ENCODE results near the gene HINT2. TPM values are rescaled to one million over a fixed set of nuclear protein-coding genes. Genes with fewer than 3 reads are reported as not detected.

HINT2 gene
- total RNA-seq, 8 experiments from 2014 or later: 30.5 to 62.8 (median 42.9) TPM

DNA sequence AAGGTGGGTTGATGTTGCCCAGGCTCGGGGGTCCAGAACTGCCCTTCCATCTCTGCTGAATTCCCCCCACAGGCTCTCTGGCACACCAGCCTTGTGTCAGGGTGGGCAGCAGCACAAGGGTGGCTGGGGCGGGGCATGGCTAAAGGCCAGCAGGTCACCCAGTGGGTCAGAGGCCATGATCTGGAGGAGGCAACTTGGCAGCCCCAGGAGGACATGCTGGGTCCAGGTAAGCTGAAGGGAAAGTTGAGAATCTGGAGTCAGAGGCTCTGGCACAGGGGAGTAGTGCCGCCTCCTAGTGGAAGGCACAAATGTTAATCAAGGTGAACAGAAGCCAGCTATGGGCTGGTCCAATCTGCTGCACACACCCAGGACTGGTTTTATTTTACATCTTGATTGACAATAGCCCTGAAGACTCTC is 20.4 kb upstream of the HINT2 start:
- Histone ChIP-seq H3K27ac (no peak overlapping the region), H3K4me1 (replicated peaks in 1 of 2) (peaks cover 9 to 10% of the 10 kb centered on the region in 2 donors), H3K4me3 (no peak overlapping the region)
- ATAC-seq (replicated peaks in 6 of 8): peak in 3 of 8 experiments; percentile 76 to 98 (median 93)
- 80% methylated on average over 1 to 2 of the region's 3 CpGs; no CpG with 5 or more reads in 8 of the 10 experiments for WGBS, 10 experiments
- in situ Hi-C loops (cut with MboI; ENCODE audit: low pct_unique_long_range_greater_than_20kb in 2 of 9, low sequenced_read_pairs in 9 of 9, unreplicated experiment in 9 of 9): no loop called here

DNA sequence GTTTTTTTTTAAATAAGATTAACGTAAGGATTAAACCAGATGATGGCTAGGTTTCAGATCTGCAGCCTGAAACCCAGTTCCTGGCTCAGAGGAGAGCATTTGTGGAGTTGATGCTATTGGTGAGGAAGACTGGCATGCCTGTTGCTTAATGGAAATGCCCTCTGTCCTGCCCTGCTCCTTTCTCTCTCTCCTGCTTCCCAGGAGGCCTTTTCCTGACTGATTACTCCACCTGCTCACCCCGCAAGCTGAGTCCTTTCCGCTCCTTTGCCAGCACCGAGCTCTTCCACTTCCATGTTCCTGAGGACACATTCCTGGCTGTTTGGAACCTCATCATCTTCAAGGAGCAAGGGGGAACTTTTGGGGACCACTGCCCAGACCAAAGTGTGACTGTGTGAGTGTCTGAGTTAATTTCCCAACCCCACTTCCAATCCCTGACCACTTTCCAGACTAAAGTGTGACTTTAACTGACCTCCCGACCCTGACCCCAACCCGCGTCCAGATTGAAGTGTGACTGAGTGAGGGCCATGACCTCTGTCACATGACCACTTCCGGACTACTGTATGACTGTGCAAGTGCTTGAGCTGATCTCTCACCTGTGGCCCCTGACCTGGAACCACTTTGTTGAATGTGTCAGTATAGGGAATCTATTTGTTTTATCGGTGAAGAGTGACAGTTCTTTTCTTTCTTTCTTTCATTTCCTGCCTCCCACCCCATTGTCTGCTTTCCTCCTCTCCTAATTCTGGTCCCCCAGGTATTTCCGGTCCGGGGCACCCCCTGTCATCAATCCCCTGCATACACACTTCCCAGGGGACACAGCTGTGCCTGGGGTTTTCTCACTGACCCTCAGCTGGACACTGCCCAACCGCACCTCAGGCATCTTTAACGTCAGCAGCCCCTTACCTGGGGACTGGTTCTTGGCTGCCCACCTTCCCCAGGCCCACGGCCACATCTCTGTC is 19.7 kb upstream of the HINT2 start:
- 45 to 100% (median 83%) methylated on average over 1 to 9 of the region's 14 CpGs; no CpG with 5 or more reads in 1 of the 10 experiments for WGBS, 10 experiments
- peaks cover 14% of the 10 kb centered on the region in 2 donors for H3K4me1 ChIP-seq (replicated peaks in 1 of 2)
- H3K27ac ChIP-seq: no peak overlapping the region
- no peak overlapping the region for H3K4me3 ChIP-seq
- in situ Hi-C loops (cut with MboI; ENCODE audit: low pct_unique_long_range_greater_than_20kb in 2 of 9, low sequenced_read_pairs in 9 of 9, unreplicated experiment in 9 of 9): no loop called here
- no peak for ATAC-seq (replicated peaks in 6 of 8)

DNA sequence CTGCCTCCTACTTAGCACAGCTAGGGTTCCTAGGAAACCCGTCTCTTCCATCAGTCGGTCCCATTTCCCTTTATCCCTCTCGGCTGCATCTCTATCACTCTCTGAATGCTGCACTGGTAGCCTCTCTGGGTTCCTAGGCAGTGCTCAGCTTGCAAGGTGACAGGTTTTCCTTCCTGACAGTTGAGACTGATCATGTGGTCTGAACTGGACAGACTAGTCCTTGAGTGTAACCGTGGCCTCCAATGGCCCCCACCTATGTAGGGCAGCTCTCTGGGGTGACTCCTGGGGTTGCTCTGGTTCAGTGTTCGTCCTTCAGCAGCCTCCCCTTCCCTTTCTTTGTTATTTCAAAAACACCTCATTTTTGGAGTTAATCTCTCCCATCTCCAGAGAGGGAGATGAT is 18.0 kb upstream of the HINT2 start:
- in situ Hi-C loops (cut with MboI; ENCODE audit: low pct_unique_long_range_greater_than_20kb in 2 of 9, low sequenced_read_pairs in 9 of 9, unreplicated experiment in 9 of 9): no loop called here
- no peak for ATAC-seq (replicated peaks in 6 of 8)
- peaks cover 17 to 18% of the 10 kb centered on the region in 2 donors for H3K4me1 ChIP-seq (replicated peaks in 1 of 2)
- H3K27ac ChIP-seq: no peak overlapping the region
- no peak overlapping the region for H3K4me3 ChIP-seq
- 80 to 100% (median 88%) methylated on average over 2 to 4 of the region's 5 CpGs; no CpG with 5 or more reads in 7 of the 10 experiments for WGBS, 10 experiments

DNA sequence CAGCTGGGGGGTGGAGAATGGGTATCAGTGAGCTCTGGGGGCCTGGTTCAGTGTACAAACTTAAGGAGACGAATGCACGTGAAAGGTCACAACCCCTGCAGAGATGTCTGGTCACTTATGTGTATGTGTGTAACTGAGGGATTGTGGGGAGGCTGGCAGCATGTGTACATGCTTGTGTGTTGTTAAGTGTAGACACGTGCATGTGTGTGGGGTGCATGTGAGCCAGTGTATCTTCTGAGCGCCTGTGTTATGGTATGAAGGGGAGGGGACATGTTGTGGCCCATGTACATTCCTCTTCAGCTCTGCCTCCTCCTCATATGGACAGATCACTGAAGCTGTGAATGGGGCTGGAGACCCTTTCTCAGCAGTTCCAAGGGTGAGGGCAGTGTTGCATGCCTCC is 16.2 kb upstream of the HINT2 start:
- 100% methylated on average over 1 of the region's 4 CpGs; no CpG with 5 or more reads in 9 of the 10 experiments for WGBS, 10 experiments

DNA sequence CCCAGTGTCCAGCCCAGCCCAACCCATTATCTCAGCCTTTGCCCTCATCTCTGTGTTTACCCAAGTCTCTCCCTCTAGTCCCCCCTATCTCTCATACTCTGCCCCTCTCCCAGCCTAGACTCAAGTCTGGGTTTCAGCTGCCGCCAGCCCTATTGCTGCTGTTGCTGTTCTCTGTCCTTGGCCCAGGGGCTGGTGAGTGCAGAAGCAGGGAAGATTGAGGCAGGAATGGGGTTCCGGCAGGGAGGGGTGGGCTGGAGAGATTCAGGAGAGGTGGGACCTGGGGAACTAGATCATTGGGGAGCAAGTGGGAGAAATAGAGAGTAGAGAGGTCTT is 14.9 kb upstream of the HINT2 start:
- peaks cover 17 to 18% of the 10 kb centered on the region in 2 donors for H3K4me1 ChIP-seq (replicated peaks in 1 of 2)
- H3K27ac ChIP-seq: peak overlapping the region; percentile 75 to 79
- WGBS, 10 experiments: 10% methylated on average over 2 of the region's 2 CpGs; no CpG with 5 or more reads in 9 of the 10 experiments
- H3K4me3 ChIP-seq: peak overlapping the region; percentile 53 to 99 (median 92)
- no peak for ATAC-seq (replicated peaks in 6 of 8)
- in situ Hi-C loops (cut with MboI; ENCODE audit: low pct_unique_long_range_greater_than_20kb in 2 of 9, low sequenced_read_pairs in 9 of 9, unreplicated experiment in 9 of 9): no loop called here

More for the DNA sequence above, 16.2 kb upstream of the HINT2 start:
- ATAC-seq (replicated peaks in 6 of 8): no peak
- in situ Hi-C loops (cut with MboI; ENCODE audit: low pct_unique_long_range_greater_than_20kb in 2 of 9, low sequenced_read_pairs in 9 of 9, unreplicated experiment in 9 of 9): no loop called here
- no peak overlapping the region for H3K4me3 ChIP-seq
- H3K27ac ChIP-seq: no peak overlapping the region
- peaks cover 17 to 18% of the 10 kb centered on the region in 2 donors for H3K4me1 ChIP-seq (replicated peaks in 1 of 2)

DNA sequence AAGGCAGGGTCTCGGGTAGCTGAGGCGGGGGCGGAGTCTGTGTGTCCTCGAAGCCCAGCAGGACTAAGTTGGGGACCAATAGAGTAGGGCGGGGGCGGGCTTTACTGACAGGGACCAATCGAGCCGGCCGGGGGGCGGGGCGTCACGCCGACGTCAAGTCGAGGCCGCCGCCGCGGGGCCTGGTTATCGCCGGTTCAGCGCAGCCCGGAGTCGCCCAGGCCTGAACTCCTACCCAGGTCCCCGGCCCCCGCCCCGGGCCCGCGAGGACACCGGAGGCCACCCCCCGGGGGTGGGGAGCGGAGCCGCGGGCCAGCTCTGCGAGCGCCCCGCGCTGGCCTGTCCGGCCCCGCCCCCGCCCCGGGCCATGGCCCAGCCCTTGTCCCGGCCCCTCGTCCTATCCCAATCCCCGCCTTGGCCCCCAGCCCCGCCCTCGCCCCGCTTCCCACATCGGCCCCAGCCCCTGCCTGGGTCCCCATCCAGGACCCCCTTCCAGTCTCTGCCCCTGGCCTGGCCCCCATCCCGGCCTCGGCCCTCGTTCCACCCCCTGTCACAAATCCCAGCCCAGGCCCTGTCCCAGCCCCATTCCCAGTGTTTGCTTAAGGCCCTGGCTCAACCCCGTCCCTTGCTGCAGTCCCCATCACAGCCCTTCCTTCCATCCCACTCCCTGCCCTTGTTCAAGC is 14.4 kb upstream of the HINT2 start, which contains the start of gene TMEM8B:
TSS of gene TMEM8B (plus strand) at position 145 of the 680 bp plus-strand sequence. CDS start at position 365, 220 bp downstream.
- WGBS, 10 experiments: 0% methylated on average over 4 of the region's 53 CpGs; no CpG with 5 or more reads in 9 of the 10 experiments
- in situ Hi-C loops (cut with MboI; ENCODE audit: low pct_unique_long_range_greater_than_20kb in 2 of 9, low sequenced_read_pairs in 9 of 9, unreplicated experiment in 9 of 9): no loop called here

DNA sequence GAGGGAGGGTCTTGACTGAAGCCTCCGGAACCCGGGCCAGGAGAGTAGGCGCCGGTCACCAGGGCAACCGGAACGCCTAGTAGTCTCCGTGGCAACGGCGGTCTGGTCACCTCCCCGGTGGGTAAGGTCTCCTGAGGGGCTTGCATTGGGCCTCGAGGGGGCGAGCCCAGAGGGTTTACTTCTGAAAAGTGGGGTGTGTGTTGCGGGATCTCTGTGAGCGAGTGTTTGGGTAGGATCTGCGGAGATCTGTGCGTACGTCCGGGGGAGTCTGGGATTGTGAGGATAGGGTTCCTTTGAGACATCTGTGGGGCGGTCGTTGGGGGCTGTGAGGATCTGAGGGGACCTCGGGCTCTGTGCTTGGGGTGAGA is 13.9 kb upstream of the HINT2 start, which contains the start of gene FAM221B:
TSS of gene FAM221B (minus strand) at position 17 of the 368 bp plus-strand sequence. CDS start 2,571 bp downstream, outside the sequence.
- ATAC-seq (replicated peaks in 6 of 8): peak in 7 of 8 experiments; percentile 4 to 49 (median 28)
- Histone ChIP-seq H3K4me1 (replicated peaks in 1 of 2) (peaks cover 17 to 18% of the 10 kb centered on the region in 2 donors), H3K4me3 (peak within 1 kb of the TSS; percentile 53 to 99 (median 92)), H3K27ac (peak within 1 kb of the TSS; percentile 75 to 83)
- WGBS, 10 experiments: 0 to 20% (median 3%) methylated on average over 1 to 8 of the region's 21 CpGs; no CpG with 5 or more reads in 5 of the 10 experiments
- in situ Hi-C loops (cut with MboI; ENCODE audit: low pct_unique_long_range_greater_than_20kb in 2 of 9, low sequenced_read_pairs in 9 of 9, unreplicated experiment in 9 of 9): no loop called here

More for the DNA sequence above, 14.4 kb upstream of the HINT2 start, which contains the start of gene TMEM8B:
- H3K4me3 ChIP-seq: peak within 1 kb of the TSS; percentile 53 to 99 (median 92)
- peak within 1 kb of the TSS; percentile 75 to 83 for H3K27ac ChIP-seq
- peak; percentile 78 to 95 (median 91) for ATAC-seq (replicated peaks in 6 of 8)
- peaks cover 17 to 18% of the 10 kb centered on the region in 2 donors for H3K4me1 ChIP-seq (replicated peaks in 1 of 2)

DNA sequence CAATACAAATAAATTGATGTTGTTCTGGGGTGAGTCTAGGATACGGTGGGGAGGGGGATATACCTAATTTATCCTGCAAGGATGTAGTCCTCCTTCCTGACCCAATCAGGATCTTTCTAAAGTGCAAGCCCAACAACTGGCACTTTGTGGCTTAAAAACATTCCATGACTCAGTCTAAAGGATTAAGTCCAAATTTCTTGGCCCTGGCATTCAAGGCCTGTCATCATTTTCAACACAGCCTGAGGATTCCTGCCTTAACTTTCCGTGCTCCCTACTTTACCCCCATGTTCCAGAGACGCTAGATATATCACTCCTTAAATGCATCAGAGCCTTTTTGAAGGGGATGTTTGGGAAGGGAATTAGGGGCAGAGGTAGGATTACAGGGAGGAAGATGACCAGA is 12.6 kb upstream of the HINT2 start:
- in situ Hi-C loops (cut with MboI; ENCODE audit: low pct_unique_long_range_greater_than_20kb in 2 of 9, low sequenced_read_pairs in 9 of 9, unreplicated experiment in 9 of 9): no loop called here

DNA sequence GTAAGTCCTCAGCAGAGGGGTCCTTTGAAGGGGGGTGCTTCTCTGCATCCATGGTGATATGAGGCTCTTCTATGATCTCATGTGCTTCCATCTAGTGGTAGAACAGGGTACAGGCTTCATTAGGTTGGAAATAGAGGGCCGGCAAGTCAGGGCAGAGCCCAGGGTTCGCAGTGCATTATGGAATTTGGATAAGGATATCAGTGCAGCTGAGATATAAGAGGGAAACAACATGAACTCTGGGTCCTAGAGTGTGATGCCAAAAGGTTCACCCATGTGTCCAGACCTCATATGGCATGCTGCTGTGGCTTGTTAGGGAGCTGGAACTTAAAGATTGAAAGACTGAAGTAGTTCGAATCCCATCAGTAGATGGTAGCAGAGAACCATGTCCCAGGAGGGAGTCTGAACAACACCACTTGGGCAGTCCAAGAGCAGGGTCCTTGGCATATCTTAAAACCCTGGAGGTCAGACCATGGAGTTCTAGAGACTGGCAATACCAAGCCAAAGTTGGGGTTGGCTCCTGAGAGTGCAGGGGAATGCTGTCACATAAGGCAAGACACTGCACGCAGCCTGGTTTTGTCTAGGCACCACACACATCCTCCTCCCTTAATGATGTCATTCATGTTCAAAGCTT is 11.3 kb upstream of the HINT2 start:
- no peak overlapping the region for H3K27ac ChIP-seq

More for the DNA sequence above, 12.6 kb upstream of the HINT2 start:
- Histone ChIP-seq H3K4me1 (replicated peaks in 1 of 2) (peaks cover 17 to 18% of the 10 kb centered on the region in 2 donors), H3K4me3 (no peak overlapping the region), H3K27ac (no peak overlapping the region)
- 19 to 100% (median 88%) methylated on average over 1 to 3 of the region's 3 CpGs; no CpG with 5 or more reads in 3 of the 10 experiments for WGBS, 10 experiments
- no peak for ATAC-seq (replicated peaks in 6 of 8)

DNA sequence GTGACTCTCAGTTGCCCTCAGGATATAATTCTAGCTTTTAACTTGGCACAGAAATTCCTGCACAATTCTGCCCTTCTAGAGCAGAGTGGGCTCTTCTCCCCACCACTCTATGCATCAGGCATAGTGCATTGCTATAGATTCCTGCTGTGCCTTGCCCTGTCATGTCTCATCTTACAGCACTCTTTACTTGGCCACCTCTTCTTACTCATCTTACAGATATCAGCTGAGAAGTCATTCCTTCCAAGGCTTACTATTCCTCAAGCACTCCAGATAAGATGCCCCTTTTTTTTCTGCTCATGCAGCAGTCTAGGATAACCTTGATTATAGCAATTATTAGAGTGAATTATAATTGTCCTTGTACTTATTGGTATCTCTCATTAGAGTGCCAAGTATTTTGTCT is 8.1 kb upstream of the HINT2 start:
- in situ Hi-C loops (cut with MboI; ENCODE audit: low pct_unique_long_range_greater_than_20kb in 2 of 9, low sequenced_read_pairs in 9 of 9, unreplicated experiment in 9 of 9): no loop called here
- Histone ChIP-seq H3K27ac (no peak overlapping the region), H3K4me3 (no peak overlapping the region), H3K4me1 (replicated peaks in 1 of 2) (no peaks in the 10 kb centered on the region)
- no peak for ATAC-seq (replicated peaks in 6 of 8)

More for the DNA sequence above, 11.3 kb upstream of the HINT2 start:
- in situ Hi-C loops (cut with MboI; ENCODE audit: low pct_unique_long_range_greater_than_20kb in 2 of 9, low sequenced_read_pairs in 9 of 9, unreplicated experiment in 9 of 9): no loop called here
- WGBS, 10 experiments: 66 to 100% (median 81%) methylated on average over 1 to 3 of the region's 4 CpGs; no CpG with 5 or more reads in 6 of the 10 experiments
- ATAC-seq (replicated peaks in 6 of 8): peak in 3 of 8 experiments; percentile 42 to 51 (median 47)
- H3K4me1 ChIP-seq (replicated peaks in 1 of 2): peaks cover 14 to 17% of the 10 kb centered on the region in 2 donors
- H3K4me3 ChIP-seq: no peak overlapping the region

DNA sequence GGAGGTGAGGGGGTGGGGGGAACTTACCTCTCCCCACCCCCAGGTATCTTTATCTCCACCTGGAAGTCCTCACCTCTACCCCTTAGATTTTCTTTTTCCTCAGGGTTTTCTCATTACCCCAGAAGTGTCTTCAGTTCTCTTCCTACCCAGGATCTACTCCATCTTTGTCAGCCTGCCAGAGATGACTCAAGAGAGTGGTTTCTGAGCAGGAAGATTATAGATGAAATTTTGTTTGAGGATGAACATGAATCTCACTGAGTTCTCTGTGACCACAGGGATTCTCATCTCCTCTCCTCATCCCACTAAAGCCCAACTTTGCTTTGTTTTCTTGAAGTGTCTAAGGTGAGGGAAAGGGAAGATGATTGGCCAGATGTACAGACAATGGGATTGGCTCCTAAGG is 5.2 kb upstream of the HINT2 start:
- no peak for ATAC-seq (replicated peaks in 6 of 8)
- in situ Hi-C loops (cut with MboI; ENCODE audit: low pct_unique_long_range_greater_than_20kb in 2 of 9, low sequenced_read_pairs in 9 of 9, unreplicated experiment in 9 of 9): no loop called here
- Histone ChIP-seq H3K4me3 (no peak overlapping the region), H3K27ac (no peak overlapping the region), H3K4me1 (replicated peaks in 1 of 2) (no peaks in the 10 kb centered on the region)

DNA sequence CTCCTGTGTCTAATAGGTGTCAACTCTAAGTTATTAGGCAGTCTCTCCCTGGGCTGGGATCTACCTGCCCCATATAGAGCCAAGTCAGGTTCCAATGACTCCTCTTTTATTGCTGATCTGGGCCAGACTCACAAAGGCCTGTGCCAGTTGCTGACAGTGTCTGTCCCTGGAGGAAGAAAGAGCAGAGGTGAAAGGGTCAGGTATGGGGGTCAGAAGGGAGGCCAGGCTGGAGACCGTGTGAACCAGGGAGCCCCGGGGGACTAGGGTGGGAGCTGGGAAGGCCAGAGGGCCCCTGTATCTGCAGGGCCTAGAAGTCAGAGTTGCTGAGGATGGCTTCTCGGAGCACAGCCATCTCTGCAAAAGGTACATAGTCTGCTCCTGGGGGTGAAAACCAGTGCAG is 3.5 kb upstream of the HINT2 start:
- Histone ChIP-seq H3K4me1 (replicated peaks in 1 of 2) (peaks cover 6 to 7% of the 10 kb centered on the region in 2 donors), H3K4me3 (no peak overlapping the region), H3K27ac (no peak overlapping the region)
- WGBS, 10 experiments: 67 to 80% methylated on average over 1 to 2 of the region's 3 CpGs; no CpG with 5 or more reads in 8 of the 10 experiments
- in situ Hi-C loops (cut with MboI; ENCODE audit: low pct_unique_long_range_greater_than_20kb in 2 of 9, low sequenced_read_pairs in 9 of 9, unreplicated experiment in 9 of 9): no loop called here
- ATAC-seq (replicated peaks in 6 of 8): no peak

Data from motor neuron (in vitro differentiated cells).